HG03575 (cell line): ENCODE data around the gene GABBR2.

Source experiments
- ATAC-seq: cut with Tn5 transposase; IDR thresholded peaks from one replicate; pipeline ENCODE4 v1.9.1; 2021; ENCODE audit not compliant: unreplicated experiment, insufficient number of reproducible peaks, low FRiP score; ENCODE audit errors: extremely low read depth

Gene GABBR2

GRCh38 chr9:98576859-98577258 is 131.9 kb downstream of the GABBR2 start:
- no peak for ATAC-seq

DNA sequence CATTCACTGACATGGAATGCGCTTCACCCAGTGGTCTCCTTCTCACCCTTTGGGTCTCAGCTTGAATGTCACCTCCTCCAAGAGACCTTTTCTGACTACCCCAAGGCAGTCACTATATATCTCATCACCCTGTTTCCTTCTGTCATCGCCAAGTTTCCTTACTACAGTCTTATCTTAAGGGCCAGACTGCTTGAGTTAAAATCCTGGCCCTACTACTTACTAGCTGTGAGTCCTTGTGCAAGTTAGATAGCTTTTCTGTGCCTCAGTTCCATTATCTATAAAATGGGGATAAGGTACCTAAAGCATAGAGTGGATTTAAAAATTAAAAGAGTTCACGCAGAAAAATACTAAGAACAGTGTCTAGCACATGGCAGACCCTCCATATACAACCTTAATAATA is 132.4 kb downstream of the GABBR2 start:
- ATAC-seq = no peak

DNA sequence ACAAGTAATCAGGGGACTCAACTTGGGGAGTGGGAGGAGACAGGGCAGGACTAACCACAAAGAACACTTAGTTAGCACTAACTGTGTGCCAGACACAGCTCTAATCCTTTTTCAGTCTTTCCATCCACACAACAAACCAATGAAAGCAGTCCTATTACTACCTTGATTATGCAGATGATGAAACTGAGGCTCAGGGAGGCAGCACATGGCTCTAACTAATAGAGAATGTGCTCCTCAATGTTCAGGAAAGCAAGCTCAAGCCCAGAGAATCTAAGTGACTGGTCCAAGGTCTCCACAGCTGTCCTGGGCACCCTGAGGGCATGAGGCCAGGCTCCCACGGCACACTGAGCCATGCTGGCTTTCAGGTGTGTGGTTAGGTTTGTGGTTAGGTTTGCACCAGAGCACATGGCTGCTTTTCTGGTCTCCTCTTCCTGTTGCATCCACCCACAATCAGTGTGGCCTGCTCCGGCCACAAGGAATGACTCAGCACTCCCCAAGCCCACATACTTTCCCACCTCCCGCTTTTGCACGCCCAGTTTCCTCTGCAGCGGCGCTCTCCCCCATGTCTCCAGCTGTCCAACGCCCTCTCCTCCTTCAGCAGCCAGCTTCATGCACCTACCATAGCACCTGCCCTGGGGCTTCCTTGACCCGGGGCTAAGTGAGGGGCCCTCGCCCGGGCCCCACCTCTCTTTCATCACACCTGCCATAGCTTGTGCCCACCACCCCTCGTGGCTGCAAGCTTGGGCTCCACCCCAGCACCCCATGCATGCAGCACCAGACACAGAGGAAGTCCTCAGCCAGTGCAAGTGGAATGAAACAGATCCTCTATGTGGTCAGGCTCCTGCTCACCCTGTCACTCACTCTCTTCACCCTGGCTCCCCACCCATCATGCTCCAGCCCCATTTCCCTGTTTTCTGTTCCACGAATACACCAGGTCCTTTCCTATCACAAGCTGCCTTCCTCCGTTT is 133.1 kb downstream of the GABBR2 start:
- ATAC-seq = peak; percentile 64

- ATAC-seq = no peak
Observed at GRCh38 chr9:98573749-98574278, 134.9 kb downstream of the GABBR2 start.

DNA sequence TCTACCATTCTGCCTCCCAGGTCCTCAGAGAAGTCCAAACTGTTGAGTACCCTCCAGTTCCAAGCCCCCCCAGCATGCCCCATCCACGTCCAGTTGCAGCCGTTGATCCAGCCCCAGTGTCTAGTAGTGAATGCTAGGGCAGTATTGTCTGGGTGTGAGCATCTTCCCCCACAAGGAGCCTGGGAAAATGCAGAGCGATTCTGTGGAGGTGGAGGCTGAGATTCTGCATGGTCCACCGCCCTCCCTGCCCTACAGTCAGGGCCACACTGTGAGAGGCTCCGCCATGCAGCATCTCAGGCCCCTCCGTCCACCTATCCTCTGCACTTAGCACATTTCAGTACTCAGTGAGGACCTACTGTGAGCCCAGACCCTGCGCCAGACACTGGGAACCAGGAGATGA is 135.9 kb downstream of the GABBR2 start:
- no peak for ATAC-seq

DNA sequence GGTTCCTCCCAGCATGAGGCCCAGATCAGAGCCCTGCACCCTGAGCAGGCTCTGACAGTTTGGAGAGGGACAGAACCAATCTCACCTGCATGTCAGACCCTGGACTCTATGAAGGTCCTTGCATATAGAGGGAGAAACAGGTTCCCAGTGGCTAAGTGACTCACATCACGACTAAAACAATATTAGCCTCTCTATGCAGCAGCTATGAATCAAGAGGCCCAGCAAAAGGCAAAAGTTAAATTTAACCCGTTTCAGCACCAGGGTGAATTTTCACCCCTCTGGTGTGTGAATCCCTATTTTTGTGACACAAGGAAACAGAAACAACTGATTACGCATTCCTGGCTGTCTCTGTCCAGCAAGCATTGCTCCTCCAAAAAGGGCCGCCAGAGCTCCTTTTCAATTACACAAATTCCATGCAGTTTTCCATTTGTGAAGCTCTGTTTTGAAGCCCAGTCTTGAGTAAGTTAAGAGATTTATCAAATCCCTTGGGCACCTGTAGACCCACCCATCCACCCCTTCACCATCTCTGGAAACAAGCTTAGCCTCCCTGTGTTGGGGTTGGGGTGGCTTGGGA is 136.6 kb downstream of the GABBR2 start:
- no peak for ATAC-seq

DNA sequence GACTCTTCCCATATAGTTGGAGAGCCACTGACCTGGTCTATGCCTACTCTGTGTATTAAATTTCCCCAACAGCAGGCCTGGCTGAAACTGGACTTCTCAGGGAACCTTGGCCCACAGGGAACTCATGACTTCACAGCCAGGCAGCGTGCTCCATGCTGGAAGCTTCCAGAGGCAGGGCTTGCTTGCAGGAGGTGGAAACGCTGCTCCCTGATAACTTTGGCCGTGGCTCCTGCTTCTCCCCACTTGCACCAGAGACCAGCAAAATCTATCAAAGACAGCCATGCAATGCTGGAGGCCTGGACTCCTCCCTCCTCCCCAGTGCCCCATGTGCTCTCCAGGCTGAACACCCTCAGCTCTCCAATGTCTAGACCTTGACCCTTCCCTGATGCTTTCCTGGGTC is 137.1 kb downstream of the GABBR2 start:
- ATAC-seq = no peak

GRCh38 chr9:98570663-98571440 is 137.9 kb downstream of the GABBR2 start:
- ATAC-seq = no peak

- no peak for ATAC-seq
Observed at GRCh38 chr9:98570055-98570454, 138.7 kb downstream of the GABBR2 start.

GRCh38 chr9:98569491-98569890 is 139.2 kb downstream of the GABBR2 start:
- ATAC-seq = no peak

GRCh38 chr9:98568909-98569469 is 139.7 kb downstream of the GABBR2 start:
- ATAC-seq = no peak

DNA sequence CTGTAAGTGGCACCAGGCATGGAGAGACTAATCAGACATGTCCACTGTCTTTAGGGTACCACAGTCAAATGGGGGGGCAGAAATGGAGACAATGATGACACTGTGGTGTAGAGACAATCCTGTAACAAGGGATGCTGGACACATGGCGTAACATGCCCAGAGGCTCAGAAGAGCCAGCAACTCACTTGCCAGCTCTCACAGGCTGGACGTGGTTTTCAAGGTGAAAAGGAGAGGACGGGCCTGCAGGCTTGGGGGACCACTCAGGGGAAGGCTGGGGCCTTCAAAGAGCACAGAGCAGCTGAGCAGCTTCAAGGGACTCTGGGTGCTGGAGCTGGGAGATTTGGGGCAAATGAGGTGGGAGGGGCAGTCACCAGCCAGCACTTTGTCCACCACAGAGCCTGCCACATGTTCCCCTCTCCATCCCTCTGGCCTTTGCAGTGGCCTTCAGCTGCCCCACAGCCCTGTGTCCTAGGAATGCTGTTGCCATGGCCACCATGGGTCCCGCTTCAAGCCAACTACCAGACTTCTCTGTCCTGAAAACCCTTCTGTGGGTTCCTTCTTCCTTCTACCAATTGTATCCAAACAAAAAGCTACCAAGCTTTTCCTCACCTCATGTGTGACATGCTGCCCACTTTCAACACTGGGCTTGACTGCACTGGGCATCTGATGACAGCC is 140.4 kb downstream of the GABBR2 start:
- ATAC-seq = no peak

DNA sequence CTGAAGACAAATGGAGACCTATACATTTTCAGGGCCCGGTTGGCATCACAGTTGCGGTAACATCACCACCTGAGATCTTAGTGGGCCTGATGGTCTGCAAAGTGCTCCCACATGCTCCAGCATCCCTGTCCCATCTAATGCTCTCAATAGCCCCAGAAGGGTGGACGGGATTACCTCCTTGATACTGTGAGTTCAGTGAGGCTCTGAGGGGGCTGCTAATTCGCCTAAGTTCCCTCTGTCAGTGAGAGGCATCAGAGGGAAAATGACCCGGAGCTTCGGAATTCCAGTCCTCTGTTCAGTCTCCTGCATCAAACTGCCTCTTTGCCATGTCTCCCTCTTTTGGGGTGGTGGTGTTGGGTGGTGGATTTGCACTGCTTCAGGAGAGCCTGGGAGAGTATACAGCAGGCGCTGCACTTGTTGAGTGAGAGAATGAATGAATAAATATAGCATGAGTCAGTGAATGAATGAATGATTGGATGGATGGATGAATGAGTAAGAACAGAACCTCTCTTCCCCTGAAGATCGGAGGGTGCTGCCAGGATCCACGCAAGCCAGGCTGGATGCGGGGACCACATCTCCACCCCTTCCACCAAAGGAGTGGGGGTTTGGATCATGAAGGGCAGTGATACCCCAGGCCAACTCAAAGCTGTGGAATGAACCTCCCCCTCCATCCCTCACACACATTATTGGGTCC is 141.0 kb downstream of the GABBR2 start:
- no peak for ATAC-seq

DNA sequence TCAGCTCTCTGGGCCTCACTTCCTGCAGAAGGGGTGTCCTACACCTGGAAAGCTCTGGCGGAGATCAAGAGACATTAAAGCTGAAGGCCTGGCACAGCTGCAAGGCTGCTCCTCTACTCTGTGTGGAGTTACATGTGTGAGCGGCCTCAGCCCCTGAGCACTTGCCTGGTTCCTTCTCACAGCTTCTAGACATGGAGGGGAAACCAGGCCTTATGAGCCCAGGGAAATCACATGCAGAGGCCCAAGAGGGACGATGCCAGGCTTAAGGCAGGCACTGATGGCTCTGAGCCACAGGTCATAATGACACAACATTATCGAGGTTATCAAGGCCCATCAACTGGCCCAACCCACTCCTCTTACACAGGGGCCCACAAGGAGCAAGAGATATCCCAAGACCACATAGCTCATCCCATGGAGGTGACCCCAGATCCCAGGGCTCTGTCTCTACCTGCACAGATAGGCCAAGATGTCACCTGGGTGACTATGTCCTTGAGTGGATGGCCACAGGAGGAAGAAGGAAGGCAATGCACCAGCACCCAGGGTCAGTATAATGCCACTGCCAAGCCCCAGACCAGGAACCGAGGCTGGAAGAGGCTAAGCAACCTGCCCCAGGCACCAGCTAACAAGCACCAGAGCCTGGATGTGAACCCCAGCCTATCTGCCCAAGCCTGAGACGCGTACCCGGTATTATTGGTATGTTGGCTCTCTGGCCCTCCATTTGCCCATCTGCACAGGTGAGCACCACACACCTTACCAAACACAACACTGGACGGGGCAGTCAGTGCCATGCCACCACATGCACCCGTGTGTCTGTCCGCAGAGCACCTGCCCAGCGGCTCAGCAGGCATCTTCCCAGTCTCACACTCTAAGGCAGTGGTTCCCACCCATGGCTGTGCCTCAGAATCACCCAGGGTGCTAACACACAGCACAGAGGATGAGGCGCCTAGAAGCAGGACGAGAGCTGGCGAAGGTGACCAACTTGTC is 143.3 kb downstream of the GABBR2 start:
- ATAC-seq = no peak

- ATAC-seq = no peak
Observed at GRCh38 chr9:98564714-98565113, 144.0 kb downstream of the GABBR2 start.

- no peak for ATAC-seq
Observed at GRCh38 chr9:98563988-98564387, 144.7 kb downstream of the GABBR2 start.
